DOHH2 (cell line): ENCODE data around the gene FSD1L.
"Not testable (repeated sequence)": the region's sequence is repeated elsewhere in the genome, so short reads cannot be mapped to it uniquely, and the experiment has no call there.

ENCODE experiments used
- CTCF ChIP-seq: fragments of 200-600 bp; sonication (generic); IDR thresholded peaks from one replicate; pipeline ENCODE4 v1.5.1; 2014; ENCODE audit warnings: antibody characterized with exemption, mild to moderate bottlenecking, low read depth, low read length; ENCODE audit not compliant: poor library complexity, severe bottlenecking
- EZH2phosphoT487 ChIP-seq: fragments of 200-600 bp; sonication (generic); IDR thresholded peaks from 2 replicates; pipeline ENCODE4 v1.6.1; 2017; ENCODE audit warnings: borderline replicate concordance, mild to moderate bottlenecking, antibody characterized with exemption, low read length, moderate library complexity, mixed read lengths

- TF ChIP-seq CTCF, EZH2phosphoT487: not testable (repeated sequence)
Observed at GRCh38 chr9:105522618-105523385, 75.0 kb downstream of the FSD1L start.
